B cell (primary cell): ENCODE data around the gene SLC7A10.

Experiments
- CTCF ChIP-seq: fragments of 200-600 bp; IDR thresholded peaks from one replicate; pipeline ENCODE4 v1.8.0; 2022; ENCODE audit warnings: antibody characterized with exemption, mild to moderate bottlenecking
- EZH2 ChIP-seq: IDR thresholded peaks from 2 replicates; pipeline ENCODE4 v1.6.1; 2012; ENCODE audit warnings: borderline replicate concordance, low read depth, mild to moderate bottlenecking, moderate library complexity, low read length; ENCODE audit not compliant: insufficient read depth, poor library complexity, severe bottlenecking

GRCh38 chr19:33221638-33222037, 4.0 kb downstream of the SLC7A10 start:
- no peak for TF ChIP-seq CTCF
- TF ChIP-seq EZH2, result no peak
